OCI-LY7 (cell line): ENCODE data around the gene S100A4. TPM values are rescaled to one million over a fixed set of nuclear protein-coding genes. Genes with fewer than 3 reads are reported as not detected.

ENCODE experiments used
- BruUV-seq: library from RNA; stranded (reverse); fragments of 400-500 nt; replicated peaks from 2 replicates; lab custom pipeline; 2021; lab: Mats Ljungman, UMichigan
- CTCF ChIA-PET: fragments of 300-600 bp; sonication (Branson Sonifier 250); formaldehyde crosslinking; loops from one replicate; lab custom pipeline; 2022; ENCODE audit warnings: antibody characterized with exemption; ENCODE audit not compliant: unreplicated experiment; lab: Charles Lee
- POLR2A ChIA-PET: fragments of 300-600 bp; sonication (Branson Sonifier 250); formaldehyde crosslinking; loops from one replicate; lab custom pipeline; 2022; ENCODE audit warnings: antibody characterized with exemption; lab: Charles Lee
- DNase-seq: peaks from one replicate; pipeline ENCODE4 v3.0.0-alpha.2; 2015; ENCODE audit warnings: low spot score
- H2AFZ ChIP-seq: fragments of 200-600 bp; sonication (generic), shearing (Covaris generic); 2 replicates; pipeline ENCODE4 v1.6.1; 2014; ENCODE audit warnings: mild to moderate bottlenecking, antibody characterized with exemption, low read length, moderate library complexity
- H3K27ac ChIP-seq: fragments of 200-600 bp; sonication (generic); 2 replicates; pipeline ENCODE4 v1.5.1; 2014; ENCODE audit warnings: mixed run types, low read depth, mild to moderate bottlenecking, moderate library complexity, low read length, inconsistent platforms; ENCODE audit not compliant: poor library complexity, severe bottlenecking
- H3K36me3 ChIP-seq: fragments of 200-600 bp; sonication (generic); 2 replicates; pipeline ENCODE4 v1.6.1; 2014; ENCODE audit warnings: mild to moderate bottlenecking, antibody characterized with exemption, low read length, moderate library complexity, mixed read lengths; ENCODE audit not compliant: insufficient read depth
- H3K4me1 ChIP-seq: fragments of 200-600 bp; sonication (generic); 2 replicates; pipeline ENCODE4 v1.5.1; 2014; ENCODE audit warnings: mild to moderate bottlenecking, low read length; ENCODE audit not compliant: insufficient read depth, poor library complexity, severe bottlenecking
- H3K4me2 ChIP-seq: fragments of 200-600 bp; sonication (generic); 2 replicates; pipeline ENCODE4 v1.6.1; 2014; ENCODE audit warnings: mild to moderate bottlenecking, low read length
- H3K4me3 ChIP-seq: fragments of 200-600 bp; sonication (generic); 2 replicates; pipeline ENCODE4 v1.5.1; 2014; ENCODE audit warnings: mild to moderate bottlenecking, low read depth, low read length; ENCODE audit not compliant: poor library complexity, severe bottlenecking
- H3K79me2 ChIP-seq: fragments of 200-600 bp; sonication (generic); 2 replicates; pipeline ENCODE4 v1.6.1; 2016; ENCODE audit warnings: low read depth, mild to moderate bottlenecking, low read length, moderate library complexity, mixed read lengths; ENCODE audit not compliant: insufficient read depth
- H3K9me2 ChIP-seq: fragments of 200-600 bp; sonication (generic); 2 replicates; pipeline ENCODE4 v1.6.1; 2016; ENCODE audit warnings: mild to moderate bottlenecking, low read length, mixed read lengths; ENCODE audit not compliant: insufficient read depth
- H3K9me3 ChIP-seq: fragments of 200-600 bp; sonication (generic); 2 replicates; pipeline ENCODE4 v1.6.1; 2014; ENCODE audit warnings: mild to moderate bottlenecking, mixed run types, low read length, mixed read lengths
- H4K20me1 ChIP-seq: fragments of 200-600 bp; sonication (generic); 2 replicates; pipeline ENCODE4 v1.6.1; 2014; ENCODE audit warnings: mild to moderate bottlenecking, antibody characterized with exemption, low read length, moderate library complexity, mixed read lengths; ENCODE audit not compliant: insufficient read depth
- EZH2phosphoT487 ChIP-seq: fragments of 200-600 bp; sonication (generic); IDR thresholded peaks from 2 replicates; pipeline ENCODE4 v1.6.1; 2018; ENCODE audit warnings: low read depth, borderline replicate concordance, mild to moderate bottlenecking, mixed run types, antibody characterized with exemption, low read length, moderate library complexity, mixed read lengths
- intact Hi-C: fragments of 100-400 bp; cut with micrococcal nuclease; formaldehyde crosslinking; loops from one replicate; pipeline ENCODE4 v1.10.0; 2022; ENCODE audit not compliant: unreplicated experiment
- total RNA-seq, 2 experiments: library from RNA; depleted of rRNA in 1 of 2; stranded (reverse); fragments of >200 nt in 1 of 2; shearing (Covaris generic) in 1 of 2; gene quantifications; 2 replicates each; pipeline ENCODE4 v1.2.3, GENCODE V29; 2014 to 2022
- TF ChIP-seq, protein P1 (sequence below): fragments of 200-600 bp; sonication (generic); conservative IDR thresholded peaks from 2 replicates; pipeline ENCODE4 v1.5.1; 2014; ENCODE audit warnings: mild to moderate bottlenecking, antibody characterized with exemption, low read length, moderate library complexity, mixed read lengths

Gene S100A4
- total RNA-seq, 2 experiments from 2014 or later: 1.6 to 1.9 TPM

DNA sequence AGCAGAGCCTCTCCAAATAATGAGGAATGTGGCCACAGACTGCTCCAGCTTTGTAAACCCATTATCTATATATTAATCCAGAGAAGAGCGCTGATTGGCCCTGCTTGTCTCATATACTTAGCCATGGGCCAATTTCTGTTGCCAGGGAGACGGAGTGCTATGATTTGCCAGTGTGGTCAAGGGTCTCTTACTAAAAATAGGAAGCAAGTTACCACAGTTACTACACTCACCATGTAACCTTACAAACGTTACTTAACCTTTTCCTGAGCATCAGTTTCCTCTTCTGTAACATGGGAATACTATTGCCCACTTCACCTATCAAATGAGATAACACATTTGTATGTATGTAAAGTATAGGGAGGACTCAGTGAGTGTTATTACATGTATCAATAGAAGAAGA is 27.7 kb upstream of the S100A4 start:
- H3K9me2 ChIP-seq: no peaks in the 10 kb centered on the region
- no TSS peak for BruUV-seq
- TF ChIP-seq EZH2phosphoT487: no peak
- TF ChIP-seq, protein P1, sequence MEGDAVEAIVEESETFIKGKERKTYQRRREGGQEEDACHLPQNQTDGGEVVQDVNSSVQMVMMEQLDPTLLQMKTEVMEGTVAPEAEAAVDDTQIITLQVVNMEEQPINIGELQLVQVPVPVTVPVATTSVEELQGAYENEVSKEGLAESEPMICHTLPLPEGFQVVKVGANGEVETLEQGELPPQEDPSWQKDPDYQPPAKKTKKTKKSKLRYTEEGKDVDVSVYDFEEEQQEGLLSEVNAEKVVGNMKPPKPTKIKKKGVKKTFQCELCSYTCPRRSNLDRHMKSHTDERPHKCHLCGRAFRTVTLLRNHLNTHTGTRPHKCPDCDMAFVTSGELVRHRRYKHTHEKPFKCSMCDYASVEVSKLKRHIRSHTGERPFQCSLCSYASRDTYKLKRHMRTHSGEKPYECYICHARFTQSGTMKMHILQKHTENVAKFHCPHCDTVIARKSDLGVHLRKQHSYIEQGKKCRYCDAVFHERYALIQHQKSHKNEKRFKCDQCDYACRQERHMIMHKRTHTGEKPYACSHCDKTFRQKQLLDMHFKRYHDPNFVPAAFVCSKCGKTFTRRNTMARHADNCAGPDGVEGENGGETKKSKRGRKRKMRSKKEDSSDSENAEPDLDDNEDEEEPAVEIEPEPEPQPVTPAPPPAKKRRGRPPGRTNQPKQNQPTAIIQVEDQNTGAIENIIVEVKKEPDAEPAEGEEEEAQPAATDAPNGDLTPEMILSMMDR: no peak
- no peak overlapping the region for H3K4me3 ChIP-seq
- peaks cover 17% of the 10 kb centered on the region for H3K4me1 ChIP-seq
- no peak overlapping the region for H3K4me2 ChIP-seq
- H4K20me1 ChIP-seq: no peaks in the 10 kb centered on the region
- H3K9me3 ChIP-seq: no peaks in the 10 kb centered on the region
- ChIA-PET CTCF (no interaction called here), POLR2A (no interaction called here)
- no peak overlapping the region; the same call in 1 of the 2 replicates for H2AFZ ChIP-seq
- intact Hi-C loops: loop anchor here (5.0 kb wide), 2 partner anchors 84 to 99 kb away; partner anchors contain the start of genes ILF2 and SNAPIN
- H3K27ac ChIP-seq: no peak overlapping the region
- no peaks in the 10 kb centered on the region for H3K36me3 ChIP-seq
- DNase-seq: no peak
- no peaks in the 10 kb centered on the region for H3K79me2 ChIP-seq

DNA sequence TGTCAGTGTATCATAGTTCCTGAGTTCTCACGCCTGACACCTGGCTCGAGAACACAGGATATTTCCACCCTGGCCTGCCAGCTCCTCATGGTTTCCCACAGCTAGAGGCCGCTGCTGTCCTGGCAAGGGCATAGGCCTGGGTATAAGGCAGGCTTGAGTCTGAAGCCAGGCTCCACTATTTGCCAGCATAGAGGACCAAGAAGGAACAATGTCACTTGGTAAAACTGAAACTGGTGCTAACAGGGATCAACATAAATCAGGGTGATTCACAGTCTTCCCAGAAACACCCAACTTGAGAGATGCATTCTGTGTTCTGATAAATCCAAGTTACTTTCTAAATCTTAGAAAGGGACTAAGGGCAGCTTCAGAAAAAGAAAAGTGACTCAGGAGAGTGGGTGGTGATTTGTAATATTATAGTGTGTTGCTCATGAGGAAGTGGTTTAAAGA is 27.0 kb upstream of the S100A4 start:
- H4K20me1 ChIP-seq: no peaks in the 10 kb centered on the region
- no peak overlapping the region for H3K27ac ChIP-seq
- H3K4me1 ChIP-seq: peaks cover 17% of the 10 kb centered on the region
- DNase-seq: peak; percentile 83
- no peaks in the 10 kb centered on the region for H3K9me3 ChIP-seq
- H3K9me2 ChIP-seq: no peaks in the 10 kb centered on the region
- ChIA-PET CTCF (interaction anchor here (0.6 to 1.7 kb wide), 9 partner anchors 40 to 415 kb away, joined by 3 to 6 read pairs (median 3); partner anchors contain the start of genes CHTOP, JTB and S100A1), POLR2A (interaction anchor here (0.5 to 1.5 kb wide), 7 partner anchors 13 to 608 kb away, joined by 3 to 6 read pairs (median 3); no protein-coding TSS in a partner anchor)
- intact Hi-C loops: loop anchor here (1.0 to 5.0 kb wide), 4 partner anchors 45 to 177 kb away; partner anchors contain the start of genes ILF2 and SNAPIN
- no peak for TF ChIP-seq EZH2phosphoT487
- TF ChIP-seq, protein P1: peak; percentile 95
- no peak overlapping the region for H3K4me3 ChIP-seq
- no peak overlapping the region for H3K4me2 ChIP-seq
- no peaks in the 10 kb centered on the region for H3K79me2 ChIP-seq
- no peaks in the 10 kb centered on the region for H3K36me3 ChIP-seq
- no TSS peak for BruUV-seq
- peak overlapping the region; percentile 96 for H2AFZ ChIP-seq

DNA sequence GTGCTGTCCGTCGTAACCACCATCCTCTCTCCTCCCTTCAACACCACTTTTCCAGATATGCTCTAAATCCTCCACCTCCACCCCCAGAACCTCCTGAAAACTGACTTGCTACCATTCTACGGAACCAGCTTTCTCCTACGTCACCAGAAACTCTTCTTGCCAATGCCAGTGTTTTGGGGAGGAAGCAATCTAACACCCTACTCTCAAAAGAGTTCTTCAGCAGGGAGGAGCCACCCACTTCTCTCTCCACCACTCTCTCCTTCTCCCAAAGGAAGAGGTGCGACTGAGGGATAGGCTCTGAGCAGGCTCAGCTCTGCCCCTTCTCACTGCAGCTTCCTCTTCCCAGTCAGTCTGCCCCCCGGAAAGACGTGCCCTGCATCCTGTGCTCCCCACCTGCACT is 26.1 kb upstream of the S100A4 start:
- no peaks in the 10 kb centered on the region for H3K79me2 ChIP-seq
- no peaks in the 10 kb centered on the region for H3K36me3 ChIP-seq
- BruUV-seq: no TSS peak
- intact Hi-C loops: loop anchor here (1.0 to 5.0 kb wide), 4 partner anchors 46 to 178 kb away; partner anchors contain the start of genes ILF2 and SNAPIN
- H3K27ac ChIP-seq: no peak overlapping the region
- peaks cover 17% of the 10 kb centered on the region for H3K4me1 ChIP-seq
- no peak overlapping the region for H3K4me3 ChIP-seq
- H3K9me3 ChIP-seq: no peaks in the 10 kb centered on the region
- CTCF ChIA-PET: interaction anchor here (0.6 to 1.7 kb wide), 9 partner anchors 32 to 415 kb away, joined by 3 to 6 read pairs (median 3); partner anchors contain the start of genes CHTOP and S100A1
- no peaks in the 10 kb centered on the region for H4K20me1 ChIP-seq
- no peak for DNase-seq
- H3K9me2 ChIP-seq: no peaks in the 10 kb centered on the region
- POLR2A ChIA-PET: interaction anchor here (0.6 to 1.5 kb wide), 7 partner anchors 13 to 78 kb away, joined by 3 to 6 read pairs (median 3); no protein-coding TSS in a partner anchor
- TF ChIP-seq EZH2phosphoT487: no peak
- H3K4me2 ChIP-seq: no peak overlapping the region
- H2AFZ ChIP-seq: 0 out of 2 replicates have a peak overlapping the region, but pooled peaks have one; percentile 22
